IPS DF 6.9 (cell line): Measurements from ENCODE around the gene RTTN.

Source experiments
- DNase-seq: peaks from one replicate; pipeline ENCODE4 v3.0.0-alpha.2; 2013; ENCODE audit warnings: low read depth, low spot score
- H3K27ac ChIP-seq: one replicate; pipeline ENCODE4 v1.5.1; 2013; ENCODE audit warnings: low read length, control low read depth
- H3K27me3 ChIP-seq: 2 replicates; pipeline ENCODE4 v1.6.1; 2013; ENCODE audit warnings: mild to moderate bottlenecking, low read length; ENCODE audit not compliant: control insufficient read depth, insufficient read depth
- H3K36me3 ChIP-seq: 2 replicates; pipeline ENCODE4 v1.6.1; 2013; ENCODE audit warnings: low read length; ENCODE audit not compliant: control insufficient read depth, insufficient read depth
- H3K4me1 ChIP-seq: 2 replicates; pipeline ENCODE4 v1.6.1; 2013; ENCODE audit warnings: low read length; ENCODE audit not compliant: control insufficient read depth, insufficient read depth
- H3K4me3 ChIP-seq: 2 replicates; pipeline ENCODE4 v1.5.1; 2013; ENCODE audit warnings: mild to moderate bottlenecking, low read length
- H3K9me3 ChIP-seq: 2 replicates; pipeline ENCODE4 v1.6.1; 2013; ENCODE audit warnings: low read length, inconsistent platforms; ENCODE audit not compliant: control insufficient read depth, insufficient read depth
- WGBS: extraction: QIAGEN DNeasy Blood & Tissue Kit; methylation state at CpG from one replicate; pipeline ENCODE4 v1.1.7; 2013; ENCODE audit warnings: mixed read lengths, missing lambda C conversion rate; ENCODE audit not compliant: insufficient read length, insufficient coverage; 5-methylcytosine and 5-hydroxymethylcytosine counted together

Gene RTTN

DNA sequence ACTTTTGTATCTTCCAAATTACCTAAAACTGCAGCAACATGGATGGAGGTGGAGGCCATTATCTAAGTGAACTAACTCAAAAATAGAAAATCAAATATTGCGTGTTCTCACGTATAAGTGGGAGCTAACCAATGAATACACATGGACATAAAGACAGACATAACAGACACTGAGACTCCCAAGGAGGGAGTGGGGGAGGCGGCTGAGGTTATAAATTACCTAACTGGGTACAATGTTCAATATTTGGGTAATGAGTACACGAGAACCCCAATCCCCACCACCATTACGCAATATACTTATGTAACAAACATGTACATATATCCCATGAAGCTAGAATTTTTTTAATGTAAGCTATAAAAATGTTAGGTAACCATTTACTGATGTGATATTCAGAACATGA is 119.8 kb downstream of the RTTN start:
- H3K4me1 ChIP-seq, result no peaks in the 10 kb centered on the region
- H3K4me3 ChIP-seq, result no peak overlapping the region
- H3K27ac ChIP-seq, result no peak overlapping the region
- no peaks in the 10 kb centered on the region for H3K9me3 ChIP-seq
- no peak for DNase-seq
- H3K27me3 ChIP-seq, result no peaks in the 10 kb centered on the region
- WGBS, result no CpG with 5 or more reads among the region's 5 CpGs
- H3K36me3 ChIP-seq, result no peaks in the 10 kb centered on the region; the same call in 1 of the 2 replicates

DNA sequence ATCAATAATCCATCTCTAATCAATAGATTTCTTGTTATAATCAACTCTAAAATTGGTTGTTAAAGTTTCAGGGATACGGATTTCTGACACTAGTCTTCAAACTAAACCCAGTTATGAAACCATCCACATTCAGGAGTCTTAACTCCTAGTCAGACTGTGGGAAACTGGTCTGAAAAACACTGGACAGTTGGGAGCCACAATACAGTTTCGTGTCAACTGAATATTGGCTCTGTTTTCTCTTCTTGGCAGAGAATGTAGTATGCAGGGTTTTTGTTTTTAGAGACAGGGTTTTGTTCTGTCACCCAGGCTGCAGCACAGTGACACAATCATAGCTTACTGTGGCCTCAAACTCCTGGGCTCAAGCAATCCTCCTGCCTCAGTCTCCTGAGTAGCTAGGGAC is 123.1 kb downstream of the RTTN start:
- Histone ChIP-seq H3K9me3 (no peaks in the 10 kb centered on the region), H3K27me3 (no peaks in the 10 kb centered on the region), H3K36me3 (no peaks in the 10 kb centered on the region), H3K4me1 (no peaks in the 10 kb centered on the region), H3K4me3 (no peak overlapping the region), H3K27ac (no peak overlapping the region)
- no CpG with 5 or more reads among the region's 2 CpGs for WGBS
- no peak for DNase-seq

DNA sequence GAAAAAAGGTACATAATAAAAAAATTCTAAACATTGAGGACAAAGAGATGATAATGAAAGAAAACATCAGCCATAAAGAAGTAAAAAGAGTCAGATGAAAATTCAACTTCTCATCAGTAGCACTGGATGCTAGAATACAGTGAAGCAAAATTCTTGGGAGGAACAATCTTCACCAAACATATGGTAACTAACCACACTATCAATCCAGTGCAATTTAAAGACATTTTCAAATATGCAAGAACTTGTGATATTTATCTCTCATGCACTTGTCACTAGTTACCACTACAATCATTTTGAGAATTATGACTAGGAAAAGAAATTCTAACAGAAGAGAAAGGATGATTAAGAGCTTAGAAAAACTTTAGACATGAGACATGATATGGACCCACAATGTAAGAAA is 127.4 kb downstream of the RTTN start:
- H3K4me3 ChIP-seq, result no peak overlapping the region
- DNase-seq, result no peak
- H3K4me1 ChIP-seq, result no peaks in the 10 kb centered on the region
- no peaks in the 10 kb centered on the region for H3K9me3 ChIP-seq
- H3K27me3 ChIP-seq, result no peaks in the 10 kb centered on the region
- H3K27ac ChIP-seq, result no peak overlapping the region
- H3K36me3 ChIP-seq, result no peaks in the 10 kb centered on the region

DNA sequence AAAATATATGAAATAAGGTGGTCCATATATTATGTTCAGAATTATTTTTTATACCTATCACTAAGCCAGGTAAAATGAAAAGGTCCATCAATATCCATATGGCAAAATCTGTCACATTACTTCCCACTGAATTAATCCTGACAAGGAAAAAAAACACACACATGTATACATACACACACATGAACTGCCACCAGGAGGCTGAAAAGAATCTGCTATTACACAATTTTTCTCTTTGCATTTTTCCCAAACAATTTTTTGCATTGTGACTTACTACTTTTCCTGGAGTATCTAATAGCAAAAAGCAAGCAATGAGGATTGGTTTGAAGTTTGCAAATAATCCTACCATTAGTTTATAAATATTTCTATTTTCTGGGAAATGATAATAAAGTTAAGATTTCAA is 129.6 kb downstream of the RTTN start:
- Histone ChIP-seq H3K4me3 (no peak overlapping the region), H3K27me3 (no peaks in the 10 kb centered on the region), H3K27ac (no peak overlapping the region), H3K36me3 (no peaks in the 10 kb centered on the region), H3K4me1 (no peaks in the 10 kb centered on the region), H3K9me3 (no peaks in the 10 kb centered on the region)
- DNase-seq, result no peak

DNA sequence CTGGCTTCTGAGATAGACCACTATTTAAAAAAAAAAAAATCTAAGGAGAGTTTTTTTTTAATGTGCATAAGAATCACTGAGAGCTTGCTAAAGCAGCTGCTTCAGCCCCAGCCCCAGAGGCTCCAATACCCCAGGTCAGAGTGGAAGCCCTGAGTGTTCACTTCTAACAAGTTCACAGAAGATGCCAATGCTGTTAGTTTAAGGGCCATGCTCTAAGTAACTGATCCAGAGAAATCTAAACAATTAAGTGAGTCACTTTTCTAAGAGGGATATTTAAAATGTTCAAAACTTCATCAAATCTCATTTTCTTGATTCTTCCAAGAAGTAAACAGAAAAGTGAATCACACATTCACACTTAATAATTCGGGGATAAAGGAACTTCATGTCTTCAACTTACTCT is 131.4 kb downstream of the RTTN start:
- Histone ChIP-seq H3K27ac (no peak overlapping the region), H3K36me3 (no peaks in the 10 kb centered on the region), H3K27me3 (no peaks in the 10 kb centered on the region), H3K4me1 (no peaks in the 10 kb centered on the region), H3K9me3 (no peaks in the 10 kb centered on the region), H3K4me3 (no peak overlapping the region)
- no CpG with 5 or more reads among the region's 1 CpG for WGBS
- DNase-seq, result no peak

DNA sequence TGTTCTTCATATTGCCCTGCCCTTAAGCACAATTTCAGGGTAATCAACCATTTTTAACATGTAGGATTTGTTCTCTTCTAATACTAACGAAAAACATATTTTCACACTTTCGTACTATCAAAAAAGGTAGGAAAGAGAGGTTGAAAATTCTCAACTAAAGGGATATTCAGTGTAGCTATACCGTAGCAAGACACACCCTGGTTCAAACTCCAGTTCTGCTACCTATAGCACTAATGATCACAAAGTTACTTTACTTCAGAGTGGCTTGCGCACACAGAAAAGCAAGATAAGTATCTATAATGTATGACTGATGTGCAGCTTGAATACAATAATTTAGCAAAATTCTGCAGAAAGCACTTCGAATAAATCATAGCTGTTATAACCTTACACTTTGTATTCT is 132.1 kb downstream of the RTTN start:
- WGBS, result 100% methylated on average over 2 of the region's 5 CpGs
- Histone ChIP-seq H3K27ac (no peak overlapping the region), H3K4me3 (no peak overlapping the region), H3K4me1 (no peaks in the 10 kb centered on the region), H3K36me3 (no peaks in the 10 kb centered on the region), H3K27me3 (no peaks in the 10 kb centered on the region), H3K9me3 (no peaks in the 10 kb centered on the region)
- no peak for DNase-seq

DNA sequence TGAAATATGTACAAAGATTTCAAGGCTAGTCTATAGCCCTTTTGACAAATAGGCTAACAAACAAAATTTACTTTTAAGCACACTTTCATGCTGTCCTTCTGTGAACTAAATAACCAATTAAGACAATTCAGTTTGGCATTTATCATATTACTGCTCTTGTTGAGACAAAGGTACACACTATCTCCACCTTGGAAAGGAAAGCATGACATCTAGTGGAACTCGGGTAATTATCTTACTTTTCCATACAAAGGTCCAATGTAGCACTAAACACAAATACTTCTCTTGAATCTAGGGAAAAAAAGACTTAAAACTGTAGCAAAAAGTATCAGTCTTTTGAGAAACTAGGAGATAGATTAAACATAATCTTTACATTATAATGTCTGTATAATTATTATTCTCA is 132.8 kb downstream of the RTTN start:
- no peak for DNase-seq
- no peaks in the 10 kb centered on the region for H3K4me1 ChIP-seq
- no peak overlapping the region for H3K27ac ChIP-seq
- H3K27me3 ChIP-seq, result no peaks in the 10 kb centered on the region
- H3K4me3 ChIP-seq, result no peak overlapping the region
- H3K36me3 ChIP-seq, result no peaks in the 10 kb centered on the region
- H3K9me3 ChIP-seq, result no peaks in the 10 kb centered on the region
- WGBS, result no CpG with 5 or more reads among the region's 1 CpG

DNA sequence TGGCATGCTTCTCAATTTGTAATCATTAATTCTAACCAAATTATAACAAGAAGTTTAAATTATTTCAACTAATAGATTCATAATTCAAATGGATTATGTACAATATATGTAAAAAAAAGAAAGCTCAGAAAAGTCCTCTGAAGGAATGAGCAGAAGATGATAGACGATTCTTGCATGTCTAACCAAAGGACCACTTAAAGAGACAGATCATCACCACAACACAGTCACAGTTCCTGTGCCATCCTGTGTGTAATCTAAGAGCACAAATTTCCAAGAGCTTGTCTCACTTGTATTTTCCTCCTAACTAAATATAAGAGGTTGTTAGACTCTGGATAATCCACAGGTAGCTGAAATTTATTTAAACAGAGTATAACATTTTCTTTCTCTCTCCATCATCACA is 135.5 kb downstream of the RTTN start:
- Histone ChIP-seq H3K4me1 (no peaks in the 10 kb centered on the region), H3K27me3 (no peaks in the 10 kb centered on the region), H3K9me3 (no peaks in the 10 kb centered on the region), H3K4me3 (no peak overlapping the region), H3K27ac (no peak overlapping the region), H3K36me3 (no peaks in the 10 kb centered on the region)
- no peak for DNase-seq
- WGBS, result no CpG with 5 or more reads among the region's 1 CpG

DNA sequence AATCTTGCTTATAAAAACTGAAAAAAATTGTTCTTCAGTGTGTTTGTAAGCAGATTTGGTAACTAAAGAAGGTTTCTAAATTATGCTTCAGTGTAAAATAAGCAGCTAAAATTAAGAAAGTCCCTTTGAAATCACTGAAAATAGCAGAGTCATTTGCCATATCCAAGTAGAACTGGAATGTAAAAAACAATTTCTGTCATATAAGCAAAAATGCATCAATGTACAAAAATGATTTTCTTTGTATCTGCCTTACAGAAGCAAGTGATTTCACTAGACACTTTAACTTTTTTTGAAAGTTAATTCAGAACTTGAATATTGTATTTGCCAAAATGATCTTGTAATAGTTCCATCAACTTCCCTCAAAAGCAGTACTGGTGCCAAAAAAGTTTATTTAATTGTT is 136.1 kb downstream of the RTTN start:
- no peaks in the 10 kb centered on the region for H3K27me3 ChIP-seq
- no peak overlapping the region for H3K4me3 ChIP-seq
- H3K9me3 ChIP-seq, result no peaks in the 10 kb centered on the region
- H3K36me3 ChIP-seq, result no peaks in the 10 kb centered on the region
- no peak for DNase-seq
- no peaks in the 10 kb centered on the region for H3K4me1 ChIP-seq
- H3K27ac ChIP-seq, result no peak overlapping the region

DNA sequence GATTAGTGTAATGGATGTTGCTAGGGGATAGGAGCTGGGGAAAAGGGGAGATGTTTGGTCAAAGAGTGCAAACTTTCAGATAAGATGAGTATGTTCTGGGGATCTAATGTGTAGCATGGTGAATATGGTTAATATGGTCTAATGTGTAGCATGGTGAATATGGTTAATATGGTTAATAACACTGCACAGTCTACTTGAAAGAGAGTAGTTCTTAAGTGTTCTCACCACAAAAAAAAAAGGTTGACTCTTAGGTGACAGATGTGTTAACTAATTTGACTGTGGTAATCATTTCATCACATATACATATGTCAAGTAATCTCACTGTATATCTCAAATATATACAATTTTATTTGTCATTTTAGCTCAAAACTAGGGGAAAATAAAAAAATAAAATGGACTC is 136.5 kb downstream of the RTTN start:
- no peak for DNase-seq

DNA sequence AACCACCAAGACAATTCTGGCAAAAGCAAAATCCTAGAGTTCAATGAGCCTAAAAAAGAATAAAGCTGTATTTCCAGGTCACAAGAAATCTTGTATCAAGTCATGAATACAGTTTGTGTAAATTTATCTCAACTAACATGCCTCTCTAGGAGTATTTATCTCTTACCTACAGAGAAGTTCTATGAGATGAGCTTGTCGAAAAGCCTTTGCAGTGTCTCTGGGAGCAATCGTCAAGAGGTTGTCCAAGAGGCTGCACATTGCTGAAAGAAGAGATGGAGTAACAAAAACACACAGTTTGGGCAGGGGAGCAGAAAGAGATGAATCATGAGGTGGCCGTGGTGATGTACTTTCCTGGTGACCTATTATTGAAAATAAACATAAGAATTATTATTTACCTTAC is 145.8 kb downstream of the RTTN start:
- H3K4me3 ChIP-seq, result no peak overlapping the region
- H3K27me3 ChIP-seq, result no peaks in the 10 kb centered on the region
- no peaks in the 10 kb centered on the region for H3K36me3 ChIP-seq
- WGBS, result no CpG with 5 or more reads among the region's 3 CpGs
- no peak overlapping the region for H3K27ac ChIP-seq
- no peak for DNase-seq
- H3K9me3 ChIP-seq, result no peaks in the 10 kb centered on the region
- H3K4me1 ChIP-seq, result no peaks in the 10 kb centered on the region

More for the DNA sequence above, 136.5 kb downstream of the RTTN start:
- Histone ChIP-seq H3K36me3 (no peaks in the 10 kb centered on the region), H3K27ac (no peak overlapping the region), H3K27me3 (no peaks in the 10 kb centered on the region), H3K4me3 (no peak overlapping the region), H3K9me3 (no peaks in the 10 kb centered on the region), H3K4me1 (no peaks in the 10 kb centered on the region)

DNA sequence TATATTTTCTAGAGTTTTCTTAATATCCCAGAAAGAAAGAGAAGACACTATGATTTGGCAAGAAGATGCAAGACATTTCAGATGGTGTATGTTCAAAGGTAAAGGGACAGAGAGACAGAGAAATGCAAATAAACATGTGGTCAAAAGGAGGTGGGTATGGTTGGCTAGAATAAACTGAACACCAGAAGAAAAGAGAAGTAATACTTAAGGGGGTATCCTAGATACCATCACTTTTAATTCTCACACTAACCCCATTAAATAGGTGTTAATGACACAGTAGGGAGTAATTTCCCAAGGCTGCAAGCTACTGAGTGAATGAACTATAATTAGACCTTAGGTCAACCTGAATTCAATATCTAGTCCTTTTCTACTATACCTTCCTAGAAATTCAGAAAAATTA is 146.6 kb downstream of the RTTN start:
- no peak for DNase-seq
- Histone ChIP-seq H3K4me3 (no peak overlapping the region), H3K27me3 (no peaks in the 10 kb centered on the region), H3K9me3 (no peaks in the 10 kb centered on the region), H3K27ac (no peak overlapping the region), H3K4me1 (no peaks in the 10 kb centered on the region), H3K36me3 (no peaks in the 10 kb centered on the region)
